Neural cell (in vitro differentiated cells): ENCODE measurements around the gene COLEC11. TPM values are rescaled to one million over a fixed set of nuclear protein-coding genes. Genes with fewer than 3 reads are reported as not detected.
"Not testable (repeated sequence)": the region's sequence is repeated elsewhere in the genome, so short reads cannot be mapped to it uniquely, and the experiment has no call there.

Experiments
- H2AFZ ChIP-seq: fragments of 200-600, 300-800 bp; sonication (generic), shearing (Covaris generic); 2 replicates; pipeline ENCODE4 v1.6.0; 2014; ENCODE audit warnings: low read depth, mild to moderate bottlenecking, antibody characterized with exemption, low read length, moderate library complexity
- H3F3A ChIP-seq: fragments of 200-600 bp; shearing (Covaris generic); 2 replicates; pipeline ENCODE4 v1.6.1; 2016; ENCODE audit warnings: mild to moderate bottlenecking, moderate library complexity, mixed read lengths, antibody characterized with exemption, low read length; ENCODE audit not compliant: insufficient read depth, poor library complexity, severe bottlenecking
- H3K27ac ChIP-seq: fragments of 200-600, 300-800 bp; sonication (generic), shearing (Covaris generic); 2 replicates; pipeline ENCODE4 v1.5.1; 2014; ENCODE audit warnings: mild to moderate bottlenecking, low read length, moderate library complexity
- H3K27me3 ChIP-seq: fragments of 300-800, 200-600 bp; sonication (generic), shearing (Covaris generic); 2 replicates; pipeline ENCODE4 v1.6.0; 2014; ENCODE audit warnings: mild to moderate bottlenecking, low read depth, low read length, moderate library complexity; ENCODE audit not compliant: insufficient read depth
- H3K36me3 ChIP-seq: fragments of 300-800, 200-600 bp; sonication (generic), shearing (Covaris generic); 2 replicates; pipeline ENCODE4 v1.5.1; 2014; ENCODE audit warnings: mild to moderate bottlenecking, antibody characterized with exemption, low read length, moderate library complexity; ENCODE audit not compliant: insufficient read depth
- H3K4me2 ChIP-seq: fragments of 300-800, 200-600 bp; sonication (generic), shearing (Covaris generic); 2 replicates; pipeline ENCODE4 v1.6.0; 2014; ENCODE audit warnings: mild to moderate bottlenecking, low read length
- H3K4me3 ChIP-seq: fragments of 300-800, 200-600 bp; sonication (generic), shearing (Covaris generic); 2 replicates; pipeline ENCODE4 v1.5.1; 2014; ENCODE audit warnings: mild to moderate bottlenecking, low read length, moderate library complexity
- H3K79me2 ChIP-seq: fragments of 200-600 bp; shearing (Covaris generic); replicated peaks from 2 replicates; pipeline ENCODE4 v1.6.0; 2014; ENCODE audit warnings: mild to moderate bottlenecking, low read length, moderate library complexity; ENCODE audit not compliant: insufficient read depth
- H3K9ac ChIP-seq: fragments of 300-800, 200-600 bp; sonication (generic), shearing (Covaris generic); 2 replicates; pipeline ENCODE4 v1.6.1; 2016; ENCODE audit warnings: mild to moderate bottlenecking, low read length, mixed read lengths
- H3K9me2 ChIP-seq: fragments of 200-600 bp; shearing (Covaris generic); 2 replicates; pipeline ENCODE4 v1.6.1; 2016; ENCODE audit warnings: mild to moderate bottlenecking, low read length, mixed read lengths; ENCODE audit not compliant: insufficient read depth
- H3K9me3 ChIP-seq: fragments of 200-600, 300-800 bp; sonication (generic), shearing (Covaris generic); 2 replicates; pipeline ENCODE4 v1.6.1; 2016; ENCODE audit warnings: mild to moderate bottlenecking, mixed run types, low read length, moderate library complexity, mixed read lengths
- H4K20me1 ChIP-seq: fragments of 200-600 bp; shearing (Covaris generic); 2 replicates; pipeline ENCODE4 v1.6.1; 2016; ENCODE audit warnings: mild to moderate bottlenecking, mixed run types; ENCODE audit not compliant: insufficient read depth
- EP300 ChIP-seq: fragments of 450-650 bp; conservative IDR thresholded peaks from 2 replicates; pipeline ENCODE4 v1.6.1; 2014; ENCODE audit warnings: antibody characterized with exemption, mild to moderate bottlenecking, moderate library complexity; ENCODE audit not compliant: poor library complexity, severe bottlenecking
- EZH2 ChIP-seq: fragments of 200-600, 300-800 bp; shearing (Covaris generic), sonication (generic); IDR thresholded peaks from 2 replicates; pipeline ENCODE4 v1.6.1; 2014; ENCODE audit warnings: antibody characterized with exemption, low read length, borderline replicate concordance, mild to moderate bottlenecking; ENCODE audit not compliant: insufficient read depth, poor library complexity, severe bottlenecking
- MXI1 ChIP-seq: fragments of 450-650 bp; conservative IDR thresholded peaks from 2 replicates; pipeline ENCODE4 v1.6.1; 2014; ENCODE audit warnings: antibody characterized with exemption, mild to moderate bottlenecking; ENCODE audit not compliant: poor library complexity, severe bottlenecking
- POLR2AphosphoS5 ChIP-seq: IDR thresholded peaks from 2 replicates; pipeline ENCODE4 v1.6.1; 2012
- RAD21 ChIP-seq: fragments of 450-650 bp; conservative IDR thresholded peaks from 2 replicates; pipeline ENCODE4 v1.6.1; 2014; ENCODE audit warnings: antibody characterized with exemption, mild to moderate bottlenecking, moderate library complexity
- SMC3 ChIP-seq: fragments of 450-650 bp; conservative IDR thresholded peaks from 2 replicates; pipeline ENCODE4 v1.6.1; 2014; ENCODE audit warnings: antibody characterized with exemption, mild to moderate bottlenecking, moderate library complexity; ENCODE audit not compliant: poor library complexity
- TAF1 ChIP-seq: IDR thresholded peaks from 2 replicates; pipeline ENCODE4 v1.6.1; 2012; ENCODE audit warnings: low read depth
- polyA plus RNA-seq: library from polyadenylated mRNA; depleted of rRNA; stranded (reverse); fragments of >200 nt; gene quantifications from 2 replicates; pipeline ENCODE4 v1.2.3, GENCODE V29; 2014
- TF ChIP-seq, protein P1 (sequence below): IDR thresholded peaks from 2 replicates; pipeline ENCODE4 v1.6.1; 2012; ENCODE audit warnings: borderline replicate concordance
- TF ChIP-seq, protein P2 (sequence below): fragments of 450-650 bp; IDR thresholded peaks from 2 replicates; pipeline ENCODE4 v1.5.1; 2014; ENCODE audit warnings: antibody characterized with exemption, mild to moderate bottlenecking, moderate library complexity; ENCODE audit not compliant: poor library complexity, severe bottlenecking

The COLEC11 gene
- polyA plus RNA-seq, 1 donor from 2014 or later: 4.0 TPM

DNA sequence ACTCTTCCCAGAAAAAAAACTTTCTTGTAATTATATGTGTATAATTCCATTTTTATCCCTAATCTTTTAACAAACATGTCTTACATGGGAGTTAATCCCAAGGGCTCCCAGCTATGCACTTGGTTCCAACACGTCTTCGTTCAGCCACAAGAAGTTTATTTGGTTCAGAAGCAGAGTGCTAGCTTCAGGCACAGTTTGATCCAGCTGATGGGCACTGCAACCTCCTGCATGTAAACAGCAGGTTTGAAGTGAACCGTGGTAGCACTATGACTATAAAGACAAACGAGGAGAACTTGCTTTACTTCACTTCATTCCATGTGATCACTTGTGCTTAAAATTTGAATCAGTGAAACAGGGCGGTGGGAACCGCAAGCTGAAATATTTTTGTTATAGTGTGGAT is 29.8 kb upstream of the COLEC11 start:
- H3K9ac ChIP-seq: no peak overlapping the region
- no peak overlapping the region for H2AFZ ChIP-seq
- no peaks in the 10 kb centered on the region for H3K79me2 ChIP-seq
- H3K27me3 ChIP-seq: no peaks in the 10 kb centered on the region
- H3K4me2 ChIP-seq: no peak overlapping the region
- H4K20me1 ChIP-seq: no peaks in the 10 kb centered on the region
- no peaks in the 10 kb centered on the region for H3K9me3 ChIP-seq
- no peak overlapping the region for H3K4me3 ChIP-seq
- TF ChIP-seq, protein P1, sequence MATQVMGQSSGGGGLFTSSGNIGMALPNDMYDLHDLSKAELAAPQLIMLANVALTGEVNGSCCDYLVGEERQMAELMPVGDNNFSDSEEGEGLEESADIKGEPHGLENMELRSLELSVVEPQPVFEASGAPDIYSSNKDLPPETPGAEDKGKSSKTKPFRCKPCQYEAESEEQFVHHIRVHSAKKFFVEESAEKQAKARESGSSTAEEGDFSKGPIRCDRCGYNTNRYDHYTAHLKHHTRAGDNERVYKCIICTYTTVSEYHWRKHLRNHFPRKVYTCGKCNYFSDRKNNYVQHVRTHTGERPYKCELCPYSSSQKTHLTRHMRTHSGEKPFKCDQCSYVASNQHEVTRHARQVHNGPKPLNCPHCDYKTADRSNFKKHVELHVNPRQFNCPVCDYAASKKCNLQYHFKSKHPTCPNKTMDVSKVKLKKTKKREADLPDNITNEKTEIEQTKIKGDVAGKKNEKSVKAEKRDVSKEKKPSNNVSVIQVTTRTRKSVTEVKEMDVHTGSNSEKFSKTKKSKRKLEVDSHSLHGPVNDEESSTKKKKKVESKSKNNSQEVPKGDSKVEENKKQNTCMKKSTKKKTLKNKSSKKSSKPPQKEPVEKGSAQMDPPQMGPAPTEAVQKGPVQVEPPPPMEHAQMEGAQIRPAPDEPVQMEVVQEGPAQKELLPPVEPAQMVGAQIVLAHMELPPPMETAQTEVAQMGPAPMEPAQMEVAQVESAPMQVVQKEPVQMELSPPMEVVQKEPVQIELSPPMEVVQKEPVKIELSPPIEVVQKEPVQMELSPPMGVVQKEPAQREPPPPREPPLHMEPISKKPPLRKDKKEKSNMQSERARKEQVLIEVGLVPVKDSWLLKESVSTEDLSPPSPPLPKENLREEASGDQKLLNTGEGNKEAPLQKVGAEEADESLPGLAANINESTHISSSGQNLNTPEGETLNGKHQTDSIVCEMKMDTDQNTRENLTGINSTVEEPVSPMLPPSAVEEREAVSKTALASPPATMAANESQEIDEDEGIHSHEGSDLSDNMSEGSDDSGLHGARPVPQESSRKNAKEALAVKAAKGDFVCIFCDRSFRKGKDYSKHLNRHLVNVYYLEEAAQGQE: no peak
- TF ChIP-seq RAD21 (no peak), SMC3 (no peak), POLR2AphosphoS5 (no peak), EP300 (no peak), EZH2 (no peak), TAF1 (no peak), MXI1 (no peak)
- TF ChIP-seq, protein P2, sequence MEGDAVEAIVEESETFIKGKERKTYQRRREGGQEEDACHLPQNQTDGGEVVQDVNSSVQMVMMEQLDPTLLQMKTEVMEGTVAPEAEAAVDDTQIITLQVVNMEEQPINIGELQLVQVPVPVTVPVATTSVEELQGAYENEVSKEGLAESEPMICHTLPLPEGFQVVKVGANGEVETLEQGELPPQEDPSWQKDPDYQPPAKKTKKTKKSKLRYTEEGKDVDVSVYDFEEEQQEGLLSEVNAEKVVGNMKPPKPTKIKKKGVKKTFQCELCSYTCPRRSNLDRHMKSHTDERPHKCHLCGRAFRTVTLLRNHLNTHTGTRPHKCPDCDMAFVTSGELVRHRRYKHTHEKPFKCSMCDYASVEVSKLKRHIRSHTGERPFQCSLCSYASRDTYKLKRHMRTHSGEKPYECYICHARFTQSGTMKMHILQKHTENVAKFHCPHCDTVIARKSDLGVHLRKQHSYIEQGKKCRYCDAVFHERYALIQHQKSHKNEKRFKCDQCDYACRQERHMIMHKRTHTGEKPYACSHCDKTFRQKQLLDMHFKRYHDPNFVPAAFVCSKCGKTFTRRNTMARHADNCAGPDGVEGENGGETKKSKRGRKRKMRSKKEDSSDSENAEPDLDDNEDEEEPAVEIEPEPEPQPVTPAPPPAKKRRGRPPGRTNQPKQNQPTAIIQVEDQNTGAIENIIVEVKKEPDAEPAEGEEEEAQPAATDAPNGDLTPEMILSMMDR: no peak
- no peak overlapping the region for H3K27ac ChIP-seq
- H3K9me2 ChIP-seq: no peaks in the 10 kb centered on the region
- H3K36me3 ChIP-seq: no peaks in the 10 kb centered on the region
- no peaks in the 10 kb centered on the region for H3F3A ChIP-seq

DNA sequence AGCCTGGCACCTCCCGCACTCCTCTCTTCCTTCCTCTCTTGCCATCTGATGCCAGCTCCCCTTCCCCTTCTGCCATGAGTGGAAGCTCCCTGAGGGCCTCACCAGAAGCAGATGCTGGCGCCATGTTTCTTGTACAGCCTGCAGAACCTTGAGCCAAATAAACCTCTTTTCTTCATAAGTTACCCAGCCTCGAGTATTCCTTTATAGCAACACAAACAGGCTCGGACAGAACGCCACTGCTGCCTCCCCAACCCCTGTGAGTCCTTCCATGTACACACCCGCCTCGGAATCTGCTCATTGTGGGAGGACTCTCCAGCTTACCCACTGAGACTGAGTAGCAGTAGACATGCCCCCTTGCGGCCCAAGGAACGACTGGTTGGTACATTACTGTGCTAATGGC is 28.1 kb upstream of the COLEC11 start:
- Histone ChIP-seq H3K9me3 (no peaks in the 10 kb centered on the region), H3K27me3 (no peaks in the 10 kb centered on the region), H4K20me1 (no peaks in the 10 kb centered on the region), H3K79me2 (no peaks in the 10 kb centered on the region), H3K4me2 (no peak overlapping the region), H3F3A (no peaks in the 10 kb centered on the region), H2AFZ (no peak overlapping the region), H3K9me2 (no peaks in the 10 kb centered on the region), H3K9ac (no peak overlapping the region), H3K27ac (no peak overlapping the region), H3K36me3 (no peaks in the 10 kb centered on the region), H3K4me3 (no peak overlapping the region)
- TF ChIP-seq RAD21 (no peak), SMC3 (no peak), POLR2AphosphoS5 (no peak), TAF1 (no peak), EP300 (no peak), EZH2 (no peak)
- TF ChIP-seq, protein P1: no peak
- TF ChIP-seq, protein P2: no peak

DNA sequence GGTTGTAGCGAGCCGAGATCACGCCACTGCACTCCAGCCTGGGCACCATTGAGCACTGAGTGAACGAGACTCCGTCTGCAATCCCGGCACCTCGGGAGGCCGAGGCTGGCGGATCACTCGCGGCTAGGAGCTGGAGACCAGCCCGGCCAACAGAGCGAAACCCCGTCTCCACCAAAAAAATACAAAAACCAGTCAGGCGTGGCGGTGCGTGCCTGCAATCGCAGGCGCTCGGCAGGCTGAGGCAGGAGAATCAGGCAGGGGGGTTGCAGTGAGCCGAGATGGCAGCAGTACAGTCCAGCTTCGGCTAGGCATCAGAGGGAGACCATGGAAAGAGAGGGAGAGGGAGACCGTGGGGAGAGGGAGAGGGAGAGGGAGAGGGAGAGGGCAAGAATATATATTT is 25.3 kb upstream of the COLEC11 start:
- not testable (repeated sequence) for H3K4me3 ChIP-seq, H3F3A ChIP-seq, H2AFZ ChIP-seq, H3K27ac ChIP-seq, H3K4me2 ChIP-seq, H3K9ac ChIP-seq, H3K27me3 ChIP-seq, H3K9me2 ChIP-seq, H3K36me3 ChIP-seq, H3K9me3 ChIP-seq, H4K20me1 ChIP-seq, H3K79me2 ChIP-seq
